ENCODE measurements around the gene CNST.

- TF ChIP-seq SUZ12 (IDR thresholded peaks at IDR 0.05; ENCODE audit: extremely low read depth, insufficient read depth, insufficient read length) (no peak), YY1 (IDR thresholded peaks at IDR 0.05; ENCODE audit: insufficient read depth, insufficient read length) (no peak), ZNF274 (IDR thresholded peaks at IDR 0.05; ENCODE audit: low read depth, low read length) (no peak)
These were observed 101.5 kb downstream of the CNST start for GRCh38 chr1:246667773-246668172.

All from NT2/D1 (cell line).